ENCODE measurements around the gene C16orf95.
A peak's percentile ranks its signal among the peaks of the same experiment; 100 is the strongest.
"Not testable (repeated sequence)": the region's sequence is repeated elsewhere in the genome, so short reads cannot be mapped to it uniquely, and the experiment has no call there.

The C16orf95 gene, protein sequence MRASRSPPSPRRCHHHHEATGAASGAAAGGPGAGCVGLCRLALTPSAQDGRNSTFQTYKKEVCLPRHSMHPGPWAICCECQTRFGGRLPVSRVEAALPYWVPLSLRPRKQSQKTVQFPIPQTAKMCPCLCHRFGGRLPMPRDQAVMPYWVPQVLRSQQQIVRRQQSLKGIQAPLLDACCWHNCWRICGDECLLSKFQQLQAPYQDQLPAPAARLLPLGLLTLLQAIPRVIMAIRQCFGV

DNA sequence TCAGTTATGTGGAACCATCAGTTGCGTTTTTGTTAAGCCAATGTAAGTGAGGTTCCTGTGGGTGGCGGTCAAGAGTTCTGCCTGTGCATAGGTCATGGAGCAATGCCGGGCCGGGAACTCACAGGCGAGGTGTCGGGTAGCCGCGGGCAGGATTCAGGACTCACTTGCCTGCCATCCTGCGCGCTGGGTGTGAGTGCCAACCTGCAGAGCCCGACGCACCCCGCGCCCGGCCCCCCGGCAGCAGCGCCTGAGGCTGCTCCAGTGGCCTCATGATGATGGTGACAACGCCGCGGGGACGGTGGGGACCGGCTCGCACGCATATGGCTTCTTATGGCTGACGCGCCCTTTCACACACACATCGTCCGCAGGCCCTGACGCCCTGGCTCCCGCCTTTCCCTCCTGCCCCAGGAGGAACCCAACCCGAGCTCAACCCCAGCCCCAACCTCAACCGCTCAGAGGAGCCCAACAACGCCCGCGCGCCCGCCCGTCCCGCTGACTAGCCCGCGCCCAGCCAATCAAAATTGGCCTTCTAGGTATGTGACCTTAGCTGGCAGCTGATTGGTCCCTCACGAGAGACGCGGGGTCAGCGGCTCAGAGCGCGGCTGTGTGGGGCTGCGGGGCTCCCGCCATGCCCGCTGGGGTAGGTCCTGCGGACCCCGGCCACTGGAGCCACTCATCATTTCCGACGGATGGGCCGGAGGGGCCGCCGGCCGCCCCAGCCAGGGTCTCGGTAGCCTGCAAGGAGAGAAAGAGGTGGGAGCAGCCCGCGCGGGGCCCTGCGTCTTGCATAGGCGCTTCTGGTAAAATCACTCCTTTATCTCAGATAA lies at the start of gene C16orf95:
Gene C16orf95 (minus strand): TSS at position 470 of the 827 bp plus-strand sequence. CDS start 150 bp downstream, at position 320.
- Mint-ChIP-seq H3K9me3 (no peaks in the 10 kb centered on the region), H3K36me3 (peaks cover 21% of the 10 kb centered on the region), H3K4me3 (peak within 1 kb of the TSS; percentile 93), H3K27ac (peak within 1 kb of the TSS; percentile 99), H3K4me1 (peaks cover 12% of the 10 kb centered on the region)
- ATAC-seq (peak; percentile 97), DNase-seq (ENCODE audit: low spot score in 2 of 2) (peak; percentile 94 to 97)

DNA sequence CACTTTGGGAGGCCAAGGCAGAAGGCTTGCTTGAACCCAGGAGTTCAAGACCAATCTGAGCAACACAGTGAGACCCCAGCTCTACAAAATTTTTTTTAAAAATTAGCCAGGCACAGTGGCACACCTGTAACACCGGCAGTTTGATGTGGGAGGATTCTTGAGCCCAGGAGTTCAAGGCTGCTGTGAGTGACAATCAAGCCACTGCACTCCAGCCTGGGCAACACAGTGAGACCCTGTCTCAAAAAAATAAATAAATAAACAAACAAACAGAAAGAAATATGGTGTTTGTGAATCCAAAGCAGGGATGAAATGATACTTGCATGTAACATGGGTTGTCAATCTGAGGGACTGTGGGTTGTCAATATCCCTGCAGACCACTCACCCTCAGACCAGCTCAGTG lies 49.7 kb upstream of the C16orf95 start:
- Mint-ChIP-seq H3K4me3 (no peak overlapping the region), H3K27ac (no peak overlapping the region), H3K9me3 (no peaks in the 10 kb centered on the region), H3K4me1 (peaks cover 67% of the 10 kb centered on the region), H3K36me3 (peaks cover 30% of the 10 kb centered on the region)
- no peak for ATAC-seq
- DNase-seq (ENCODE audit: low spot score in 2 of 2), result no peak

DNA sequence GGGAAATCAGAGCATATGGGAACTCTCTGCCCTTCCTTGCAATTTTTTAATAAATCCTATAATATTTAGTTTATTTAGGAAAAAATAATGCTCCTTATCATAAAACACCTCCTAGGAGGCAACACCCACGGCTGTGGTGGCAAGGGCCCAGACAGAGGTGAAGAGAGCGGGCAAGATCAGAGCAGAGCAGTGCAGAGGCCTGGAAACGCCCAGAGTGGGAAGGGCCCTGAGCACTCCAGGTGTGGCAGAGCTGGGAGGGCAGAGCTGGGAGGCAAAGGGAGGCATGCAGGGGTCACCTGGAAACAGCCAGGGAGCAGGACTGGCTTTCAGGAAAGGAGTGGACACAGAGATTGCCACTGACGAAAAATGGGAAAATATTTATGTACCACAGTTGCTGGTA lies 49.1 kb upstream of the C16orf95 start:
- Mint-ChIP-seq H3K27ac (no peak overlapping the region), H3K4me1 (peaks cover 63% of the 10 kb centered on the region), H3K9me3 (no peaks in the 10 kb centered on the region), H3K4me3 (no peak overlapping the region), H3K36me3 (peaks cover 30% of the 10 kb centered on the region)
- DNase-seq (ENCODE audit: low spot score in 2 of 2) (no peak), ATAC-seq (no peak)

DNA sequence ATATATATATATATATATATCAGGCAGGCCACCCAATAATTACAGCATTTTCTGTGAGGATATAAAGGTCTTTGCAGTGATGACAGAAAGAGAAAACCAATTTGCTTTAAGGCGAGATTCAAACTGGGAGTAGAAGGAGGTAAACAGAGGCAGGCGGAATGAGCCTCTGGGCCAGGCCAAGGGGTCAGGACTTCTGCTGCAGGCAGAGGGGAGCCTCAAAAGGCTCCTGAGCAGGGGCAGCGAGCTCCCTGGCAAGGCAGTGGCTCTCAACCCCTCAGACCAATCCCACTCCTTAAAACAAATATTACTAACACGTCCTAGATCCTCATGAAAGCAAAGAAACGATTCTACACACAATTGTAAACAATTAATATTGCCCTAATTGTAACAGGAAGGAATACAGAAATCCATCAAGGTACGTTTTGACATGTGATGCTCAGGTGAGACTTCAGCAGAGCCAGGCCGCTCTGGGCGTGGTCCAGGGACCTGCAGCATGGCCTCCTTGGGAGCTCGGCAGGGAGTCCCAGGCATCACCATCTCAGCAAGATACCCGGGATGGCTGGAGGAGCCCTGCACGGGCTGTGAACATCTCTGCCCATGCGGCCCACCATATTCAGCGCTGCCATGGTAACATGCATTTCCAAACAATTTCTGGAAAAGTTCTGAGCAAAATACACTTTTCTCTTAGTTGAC lies 48.0 kb upstream of the C16orf95 start:
- ATAC-seq (no peak), DNase-seq (ENCODE audit: low spot score in 2 of 2) (no peak)
- Mint-ChIP-seq H3K27ac (peak overlapping the region; percentile 70), H3K36me3 (peaks cover 40% of the 10 kb centered on the region), H3K4me1 (peaks cover 58% of the 10 kb centered on the region), H3K9me3 (no peaks in the 10 kb centered on the region), H3K4me3 (no peak overlapping the region)

DNA sequence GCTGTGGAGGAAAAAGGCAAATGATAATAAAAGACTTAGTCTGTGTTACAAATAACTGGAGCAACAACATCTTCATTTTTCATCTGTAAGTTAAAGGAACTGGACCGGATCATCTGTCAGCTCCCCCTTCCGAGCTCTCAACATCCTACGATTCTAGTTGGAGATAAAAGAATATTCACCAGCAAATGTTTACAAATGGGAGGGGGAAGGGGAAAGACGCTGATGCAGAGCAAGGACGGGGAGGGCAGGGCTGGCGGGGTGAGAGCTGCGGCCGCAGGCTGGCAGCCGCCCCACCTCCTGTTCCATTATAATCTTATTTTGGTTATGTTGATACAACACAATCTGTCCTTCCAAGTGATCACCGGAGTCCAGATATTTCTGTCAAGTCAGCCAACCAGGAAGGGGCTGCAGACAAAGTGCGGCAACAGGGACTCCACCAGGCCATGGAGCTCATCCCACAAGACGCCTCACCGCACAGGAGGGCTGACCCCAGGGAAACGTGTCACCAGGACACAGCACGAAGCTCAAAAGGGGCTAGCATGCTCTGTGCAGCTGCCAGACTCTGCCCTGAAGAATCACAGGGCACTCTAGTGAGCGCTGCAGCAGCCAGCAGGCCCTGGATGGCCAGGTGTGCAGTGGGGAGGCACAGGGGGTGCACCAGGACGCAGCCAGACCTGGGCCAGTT lies 46.7 kb upstream of the C16orf95 start:
- Mint-ChIP-seq H3K4me1 (peaks cover 48% of the 10 kb centered on the region), H3K36me3 (peaks cover 52% of the 10 kb centered on the region), H3K9me3 (no peaks in the 10 kb centered on the region), H3K27ac (peak overlapping the region; percentile 70), H3K4me3 (no peak overlapping the region)
- DNase-seq (ENCODE audit: low spot score in 2 of 2) (no peak), ATAC-seq (no peak)

DNA sequence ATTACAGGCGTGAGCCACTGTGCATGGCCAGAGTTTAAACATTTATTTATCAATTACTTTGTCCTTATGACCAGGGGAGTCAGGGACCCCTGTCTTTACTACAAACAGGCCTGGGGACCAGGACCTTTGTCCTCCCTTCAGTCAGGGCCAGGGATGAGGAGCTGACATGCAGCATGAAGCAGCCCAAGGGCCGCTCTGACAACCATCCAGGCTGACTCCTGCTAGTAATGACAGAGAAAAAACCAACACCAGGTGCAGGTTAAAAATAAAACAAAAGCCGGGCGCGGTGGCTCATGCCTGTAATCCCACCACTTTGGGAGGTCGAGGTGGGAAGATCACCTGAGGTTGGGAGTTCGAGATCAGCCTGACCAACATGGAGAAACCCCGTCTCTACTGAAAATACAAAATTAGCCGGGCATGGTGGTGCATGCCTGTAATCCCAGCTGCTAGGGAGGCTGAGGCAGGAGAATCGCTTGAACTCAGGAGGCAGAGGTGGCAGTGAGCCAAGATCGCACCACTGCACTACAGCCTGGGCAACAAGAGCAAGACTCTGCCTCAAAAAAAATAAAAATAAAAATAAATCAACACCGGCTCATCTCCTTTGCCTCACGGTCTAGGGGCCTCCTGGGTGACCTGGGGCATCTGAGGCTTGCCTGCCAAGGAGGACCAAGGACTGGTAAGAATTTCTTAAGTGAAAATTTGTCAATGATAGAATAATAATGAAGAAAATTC lies 45.8 kb upstream of the C16orf95 start:
- not testable (repeated sequence) for H3K27ac Mint-ChIP-seq; H3K9me3 Mint-ChIP-seq; H3K4me3 Mint-ChIP-seq; ATAC-seq; DNase-seq (ENCODE audit: low spot score in 2 of 2)
- peaks cover 60% of the 10 kb centered on the region for H3K36me3 Mint-ChIP-seq
- peaks cover 39% of the 10 kb centered on the region for H3K4me1 Mint-ChIP-seq

DNA sequence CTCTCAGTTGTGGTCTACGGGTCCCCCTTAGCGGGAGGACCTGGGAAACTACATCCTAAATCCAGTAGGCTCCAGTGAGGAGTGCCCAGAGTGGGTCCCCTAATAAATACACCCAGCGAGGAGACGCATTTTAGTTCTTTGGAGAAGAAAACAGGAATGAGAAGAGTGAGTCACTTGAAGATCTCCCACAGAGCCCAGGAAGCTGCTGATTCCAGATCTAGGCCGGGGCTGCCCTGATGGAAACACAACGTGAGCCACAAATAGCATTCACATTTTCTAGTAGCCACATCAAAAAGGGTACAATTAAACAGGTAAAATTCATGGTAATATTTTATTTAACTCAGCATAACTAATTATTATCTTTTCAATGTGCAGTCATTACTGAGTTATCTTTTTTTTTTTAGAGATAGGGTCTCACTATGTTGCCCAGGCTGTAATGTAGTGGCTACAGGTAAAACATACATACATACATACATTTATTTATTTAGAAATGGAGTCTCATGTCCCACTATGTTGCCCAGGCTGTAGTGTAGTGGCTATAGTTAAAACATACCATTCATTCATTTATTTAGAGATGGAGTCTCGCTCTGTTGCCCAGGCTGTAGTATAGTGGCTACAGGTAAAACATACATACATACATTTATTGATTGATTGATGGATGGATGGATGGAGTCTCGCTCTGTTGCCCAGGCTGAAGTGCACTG lies 44.9 kb upstream of the C16orf95 start:
- Mint-ChIP-seq H3K36me3 (peaks cover 69% of the 10 kb centered on the region), H3K27ac (no peak overlapping the region), H3K4me1 (peaks cover 31% of the 10 kb centered on the region), H3K4me3 (no peak overlapping the region), H3K9me3 (no peaks in the 10 kb centered on the region)
- ATAC-seq (no peak), DNase-seq (ENCODE audit: low spot score in 2 of 2) (no peak)

DNA sequence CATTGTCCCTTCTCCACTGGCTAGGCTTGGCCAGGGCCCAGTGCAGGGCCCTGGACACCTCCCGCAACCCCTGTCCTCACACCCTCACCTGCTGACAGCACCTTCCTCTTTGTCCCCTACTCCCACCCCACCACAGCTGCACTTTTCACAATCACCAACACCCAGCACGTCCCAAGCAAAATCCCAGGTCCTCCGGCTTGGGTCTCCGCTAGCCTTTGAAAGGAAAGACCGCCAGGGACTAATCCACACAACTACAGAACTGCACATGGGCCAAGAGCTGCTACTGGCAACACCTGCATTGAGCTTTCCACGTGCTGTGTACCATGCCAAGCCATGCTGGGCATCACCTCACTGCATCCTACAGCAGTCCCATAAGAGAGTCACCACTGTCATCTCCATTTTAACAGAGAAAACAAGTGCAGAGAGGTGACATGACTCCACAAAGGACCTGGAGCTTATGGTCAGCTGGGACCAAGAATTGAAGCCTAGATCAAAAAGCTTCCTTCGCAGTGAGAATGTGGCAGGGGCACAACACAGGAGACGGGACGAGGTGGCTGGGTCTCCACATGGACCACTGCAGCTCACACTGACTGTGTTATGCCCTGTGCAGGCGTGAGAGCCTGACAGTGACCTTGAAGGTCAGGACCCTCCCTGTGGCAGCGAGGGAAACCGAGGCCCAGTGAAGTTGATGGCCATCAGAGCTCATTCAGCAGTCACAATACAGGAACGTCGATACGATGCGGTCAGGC lies 43.8 kb upstream of the C16orf95 start:
- Mint-ChIP-seq H3K4me1 (peaks cover 22% of the 10 kb centered on the region), H3K4me3 (no peak overlapping the region), H3K9me3 (no peaks in the 10 kb centered on the region), H3K27ac (no peak overlapping the region), H3K36me3 (peaks cover 73% of the 10 kb centered on the region)
- no peak for DNase-seq (ENCODE audit: low spot score in 2 of 2)
- ATAC-seq, result no peak

DNA sequence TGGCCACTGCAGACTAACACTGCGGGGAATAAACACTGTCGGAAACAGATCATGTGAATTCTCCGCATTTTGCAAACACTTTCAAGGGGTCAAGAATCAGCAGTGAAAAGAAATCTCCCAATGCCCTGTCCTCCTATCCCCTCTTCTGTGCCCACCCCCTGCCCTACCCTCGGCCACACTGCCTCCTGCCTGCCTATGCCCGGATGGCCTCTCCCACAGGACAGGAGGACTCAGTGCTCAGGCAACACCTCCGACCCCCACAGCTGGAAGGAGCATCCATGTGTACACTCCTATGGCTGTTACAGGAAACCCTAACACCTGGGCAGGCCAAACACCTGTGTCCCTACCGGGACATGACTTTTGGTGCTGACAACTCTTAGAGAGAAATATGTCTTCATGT lies 41.9 kb upstream of the C16orf95 start:
- ATAC-seq (no peak), DNase-seq (ENCODE audit: low spot score in 2 of 2) (no peak)
- Mint-ChIP-seq H3K9me3 (no peaks in the 10 kb centered on the region), H3K4me3 (no peak overlapping the region), H3K36me3 (peaks cover 65% of the 10 kb centered on the region), H3K27ac (peak overlapping the region; percentile 58), H3K4me1 (peaks cover 7% of the 10 kb centered on the region)

DNA sequence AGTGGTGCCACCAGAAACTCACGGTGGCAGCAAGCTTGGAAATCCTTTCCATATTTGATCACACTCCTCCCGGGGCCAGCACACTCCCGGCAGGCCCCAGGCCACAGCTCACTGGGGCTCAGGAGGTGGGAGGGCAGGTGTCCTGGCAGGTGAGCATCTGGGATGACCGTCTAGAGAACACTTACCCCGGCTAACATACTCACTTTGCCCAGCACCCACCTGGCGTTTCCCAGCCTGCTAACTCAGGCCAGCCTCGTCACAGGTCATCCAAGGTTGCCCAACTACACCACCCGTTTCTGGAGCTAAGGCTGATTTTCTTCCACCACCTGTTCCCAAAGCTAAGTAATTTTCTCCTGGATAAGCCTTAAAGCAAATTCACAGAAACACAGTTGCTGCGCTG lies 41.5 kb upstream of the C16orf95 start:
- H3K36me3 Mint-ChIP-seq, result peaks cover 61% of the 10 kb centered on the region

DNA sequence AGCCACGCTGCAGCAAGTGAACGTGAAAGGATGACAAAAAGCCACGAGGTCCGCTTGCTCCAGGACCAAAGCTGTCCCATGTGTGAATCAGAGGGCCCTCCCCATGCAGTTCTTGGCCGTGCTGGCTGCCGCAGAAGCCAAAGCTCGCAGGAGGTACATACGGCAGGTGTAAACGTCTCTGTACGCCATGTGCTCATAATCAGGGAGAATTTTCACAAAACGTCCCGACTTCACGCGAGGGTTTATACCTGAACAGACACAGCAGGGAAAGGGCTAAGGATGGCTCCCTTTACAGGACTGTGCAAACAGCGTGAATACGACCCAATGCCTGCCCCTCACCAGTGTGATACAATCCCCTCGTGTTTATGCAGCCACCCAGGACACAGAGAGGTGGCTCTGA lies 41.1 kb upstream of the C16orf95 start:
- Mint-ChIP-seq H3K9me3 (no peaks in the 10 kb centered on the region), H3K27ac (no peak overlapping the region), H3K4me1 (no peaks in the 10 kb centered on the region), H3K4me3 (no peak overlapping the region), H3K36me3 (peaks cover 57% of the 10 kb centered on the region)
- DNase-seq (ENCODE audit: low spot score in 2 of 2) (no peak), ATAC-seq (no peak)

More for the DNA sequence above, 41.5 kb upstream of the C16orf95 start:
- ATAC-seq (no peak), DNase-seq (ENCODE audit: low spot score in 2 of 2) (no peak)
- Mint-ChIP-seq H3K4me3 (no peak overlapping the region), H3K27ac (peak overlapping the region; percentile 58), H3K9me3 (no peaks in the 10 kb centered on the region), H3K4me1 (peaks cover 4% of the 10 kb centered on the region)

DNA sequence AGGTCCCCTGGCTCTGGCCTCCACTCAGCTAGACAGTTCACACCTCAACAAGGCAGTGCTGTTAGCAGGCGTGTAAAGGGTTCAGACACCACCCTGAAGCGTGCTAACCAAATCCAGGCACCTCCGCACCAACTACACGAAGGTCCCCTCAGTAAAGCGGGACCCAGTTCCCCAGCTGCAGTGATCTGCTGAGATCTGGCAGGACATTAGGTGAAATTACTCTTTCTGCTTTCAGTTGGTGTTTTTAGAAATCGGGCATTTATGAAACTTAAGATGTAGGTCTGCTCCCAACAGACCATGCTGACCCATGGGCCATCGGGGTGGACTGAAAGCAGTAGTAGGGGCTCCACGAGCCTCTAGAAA lies 39.3 kb upstream of the C16orf95 start:
- peaks cover 52% of the 10 kb centered on the region for H3K36me3 Mint-ChIP-seq
- ATAC-seq, result no peak
- H3K4me1 Mint-ChIP-seq, result no peaks in the 10 kb centered on the region
- H3K9me3 Mint-ChIP-seq, result no peaks in the 10 kb centered on the region
- H3K4me3 Mint-ChIP-seq, result no peak overlapping the region
- no peak overlapping the region for H3K27ac Mint-ChIP-seq
- DNase-seq (ENCODE audit: low spot score in 2 of 2), result no peak

DNA sequence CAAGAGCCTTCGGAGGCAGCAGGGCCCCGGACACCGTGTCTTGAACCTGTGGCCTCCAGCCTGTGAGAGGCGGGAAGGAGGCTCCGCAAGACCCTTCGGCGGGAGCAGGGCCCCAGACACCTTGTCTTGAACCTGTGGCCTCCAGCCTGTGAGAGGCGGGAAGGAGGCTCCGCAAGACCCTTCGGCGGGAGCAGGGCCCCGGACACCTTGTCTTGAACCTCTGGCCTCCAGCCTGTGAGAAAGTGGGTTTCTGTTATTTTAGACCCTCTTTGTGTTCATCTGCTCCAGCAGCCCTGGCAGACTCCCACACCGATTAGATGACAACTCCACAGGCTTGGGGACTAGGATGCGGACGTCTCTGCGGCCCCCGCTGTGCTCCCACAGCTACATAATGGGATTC lies 36.4 kb upstream of the C16orf95 start:
- no peak overlapping the region for H3K27ac Mint-ChIP-seq
- DNase-seq (ENCODE audit: low spot score in 2 of 2) (no peak), ATAC-seq (no peak)
- no peak overlapping the region for H3K4me3 Mint-ChIP-seq
- no peaks in the 10 kb centered on the region for H3K9me3 Mint-ChIP-seq
- H3K36me3 Mint-ChIP-seq, result peaks cover 36% of the 10 kb centered on the region
- peaks cover 7% of the 10 kb centered on the region for H3K4me1 Mint-ChIP-seq

DNA sequence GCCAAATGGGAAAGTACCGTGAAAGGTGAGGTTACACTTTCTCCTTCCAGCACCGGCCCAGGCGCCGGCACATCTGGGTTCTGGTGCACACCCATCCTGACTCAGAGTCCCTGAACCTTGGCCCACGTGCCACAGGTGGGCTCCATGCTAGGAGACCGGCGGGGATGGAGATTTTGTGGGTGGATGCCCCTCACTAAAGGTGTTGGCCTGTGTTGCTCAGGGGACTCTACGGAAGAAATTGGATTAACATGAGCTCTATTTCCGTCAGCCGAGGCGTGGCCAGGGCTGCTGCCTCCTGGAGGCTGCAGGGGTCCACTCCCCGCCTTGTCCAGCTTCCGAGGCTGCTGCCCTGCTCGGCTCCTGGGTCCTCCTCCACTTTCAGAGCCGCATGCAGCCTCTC lies 35.6 kb upstream of the C16orf95 start:
- no peak overlapping the region for H3K27ac Mint-ChIP-seq
- ATAC-seq (no peak), DNase-seq (ENCODE audit: low spot score in 2 of 2) (no peak)
- H3K9me3 Mint-ChIP-seq, result no peaks in the 10 kb centered on the region
- no peak overlapping the region for H3K4me3 Mint-ChIP-seq
- H3K36me3 Mint-ChIP-seq, result peaks cover 37% of the 10 kb centered on the region
- peaks cover 12% of the 10 kb centered on the region for H3K4me1 Mint-ChIP-seq
